Psoas muscle (tissue), 8 donors: ENCODE results near the gene RCBTB1. TPM values are rescaled to one million over a fixed set of nuclear protein-coding genes. Genes with fewer than 3 reads are reported as not detected.
"Not testable (repeated sequence)": the region's sequence is repeated elsewhere in the genome, so short reads cannot be mapped to it uniquely, and the experiment has no call there.

Experiments
- ATAC-seq, 4 donors: fragments of 200-7000 bp; cut with Tn5 transposase; one replicate each; pipeline ENCODE4 v1.9.1; 2020; ENCODE audit warnings: moderate library complexity in 3 of 4, mild to moderate bottlenecking in 2 of 4
- DNase-seq, 2 donors: peaks; one replicate each; pipeline ENCODE4 v3.0.0-alpha.2; 2020
- H3K27ac ChIP-seq: fragments of 200-600 bp; one replicate; pipeline ENCODE4 v1.8.0; 2022
- H3K27me3 ChIP-seq, 3 donors: fragments of 200-600 bp in 1 of 3; one replicate each; pipeline versions ENCODE4 v1.6.1 to v1.8.0; 2013 to 2022; ENCODE audit warnings: low read length in 2 of 3, mild to moderate bottlenecking in 2 of 3, moderate library complexity in 1 of 3; ENCODE audit not compliant: insufficient read depth in 3 of 3
- H3K36me3 ChIP-seq, 2 donors: fragments of 200-600 bp in 1 of 2; one replicate each; pipeline versions ENCODE4 v1.6.1 to v1.8.0; 2013 to 2022; ENCODE audit warnings: low read depth in 1 of 2, mild to moderate bottlenecking in 1 of 2, moderate library complexity in 1 of 2; ENCODE audit not compliant: insufficient read depth in 1 of 2
- H3K4me1 ChIP-seq: fragments of 200-600 bp; one replicate; pipeline ENCODE4 v1.8.0; 2022
- H3K4me3 ChIP-seq: fragments of 200-600 bp; one replicate; pipeline ENCODE4 v1.8.0; 2022; ENCODE audit warnings: mild to moderate bottlenecking
- H3K9me3 ChIP-seq: fragments of 200-600 bp; one replicate; pipeline ENCODE4 v1.8.0; 2022
- CTCF ChIP-seq: fragments of 200-600 bp; IDR thresholded peaks from one replicate; pipeline ENCODE4 v1.8.0; 2022; ENCODE audit warnings: antibody characterized with exemption
- WGBS, 3 donors: extraction: QIAGEN DNeasy Blood & Tissue Kit; methylation state at CpG; one replicate each; pipeline versions ENCODE4 v1.1.6 to v1.1.7; 2013; 5-methylcytosine and 5-hydroxymethylcytosine counted together
- intact Hi-C, 2 donors: fragments of 100-400 bp; cut with DNase I; formaldehyde crosslinking; loops; one replicate each; pipeline versions ENCODE4 v1.11.0 to v1.14.2; 2022
- polyA plus RNA-seq, 3 donors: library from polyadenylated mRNA; stranded (reverse); fragments of 200-250 nt; gene quantifications; one replicate each; pipeline ENCODE4 v1.2.3, GENCODE V29; 2013
- total RNA-seq, 4 donors: library from RNA; stranded (reverse); fragmentation: NEBNext Ultra II Directional in 2 of 4; extraction: Animal tissue kit (Norgen Biotek cat#: 25700) in 2 of 4; gene quantifications; one replicate each; pipeline versions ENCODE4 v1.2.1 to v1.2.4, GENCODE V29; 2021 to 2023
- donor health status: healthy with polysubstance abuse.
- donor health status: DM: no; HTN: no; CAD: no; lungs with moderate emphysema.
- donor health status: Bipolar disorder and iron deficiency.
- donor health status: healthy.
- donor health status: DM: yes; HTN: yes; CAD: no.
- donor health status: DM: no; HTN: no; CAD: no.
- donor health status: DM: no; HTN: no; CAD: no.
- donor health status: DM: yes; HTN: yes; CAD: no.

Gene RCBTB1
- total and polyA plus RNA-seq, 7 donors, result 2.2 to 12.6 (median 6.6) TPM

- WGBS, 3 donors, result 45 to 78% (median 65%) methylated on average over 2 of the region's 2 CpGs
- TF ChIP-seq CTCF, result no peak
- Histone ChIP-seq H3K4me1 (no peaks in the 10 kb centered on the region), H3K27me3 (no peaks in the 10 kb centered on the region), H3K4me3 (no peak overlapping the region), H3K36me3 (no peaks in the 10 kb centered on the region), H3K27ac (no peak overlapping the region), H3K9me3 (no peaks in the 10 kb centered on the region)
- ATAC-seq (no peak), DNase-seq (no peak)
- intact Hi-C loops, result no loop called here
Observed at GRCh38 chr13:49596221-49596620, 10.9 kb upstream of the RCBTB1 start.

GRCh38 chr13:49594576-49594975 lies 9.2 kb upstream of the RCBTB1 start:
- intact Hi-C loops, result no loop called here
- DNase-seq, result no peak
- ATAC-seq, result no peak
- H3K9me3 ChIP-seq, result no peaks in the 10 kb centered on the region
- no peak overlapping the region for H3K4me3 ChIP-seq
- H3K36me3 ChIP-seq, result no peaks in the 10 kb centered on the region
- no peaks in the 10 kb centered on the region for H3K27me3 ChIP-seq
- no peak overlapping the region for H3K27ac ChIP-seq
- TF ChIP-seq CTCF, result no peak
- H3K4me1 ChIP-seq, result no peaks in the 10 kb centered on the region

- H3K9me3 ChIP-seq, H3K27ac ChIP-seq, ATAC-seq, H3K4me3 ChIP-seq, intact Hi-C loops, H3K4me1 ChIP-seq, H3K36me3 ChIP-seq, H3K27me3 ChIP-seq, DNase-seq: not testable (repeated sequence)
- 76 to 100% (median 89%) methylated on average over 1 to 3 of the region's 4 CpGs for WGBS, 3 donors
Observed at GRCh38 chr13:49593876-49594275, 8.5 kb upstream of the RCBTB1 start.

GRCh38 chr13:49590714-49591113 lies 5.4 kb upstream of the RCBTB1 start:
- H3K27me3 ChIP-seq, intact Hi-C loops, H3K4me1 ChIP-seq, H3K36me3 ChIP-seq, ATAC-seq, H3K27ac ChIP-seq, H3K4me3 ChIP-seq, DNase-seq, H3K9me3 ChIP-seq: not testable (repeated sequence)
- WGBS, 3 donors, result 43 to 75% (median 45%) methylated on average over 3 of the region's 3 CpGs

- intact Hi-C loops, result loop anchor here in 1 of 2 donors (10.0 kb wide), 1 partner anchor 153 kb away; no protein-coding TSS in a partner anchor
- 42 to 63% (median 44%) methylated on average over 2 of the region's 2 CpGs for WGBS, 3 donors
Observed at GRCh38 chr13:49587311-49587847, 2.0 kb upstream of the RCBTB1 start.

More at GRCh38 chr13:49587311-49587847, 2.0 kb upstream of the RCBTB1 start:
- Histone ChIP-seq H3K4me3 (no peak overlapping the region), H3K9me3 (no peaks in the 10 kb centered on the region), H3K27ac (no peak overlapping the region), H3K4me1 (peaks cover 9% of the 10 kb centered on the region), H3K36me3 (no peaks in the 10 kb centered on the region), H3K27me3 (no peaks in the 10 kb centered on the region)
- DNase-seq (no peak), ATAC-seq (no peak)
- no peak for TF ChIP-seq CTCF
